Stimulated activated CD4-positive, alpha-beta T cell treated with anti-CD3 and anti-CD28 coated beads, Interleukin-2, amount 100 ng/mL, for 48 hours (primary cell): ENCODE data around the gene LTF.
"Not testable (repeated sequence)": the region's sequence is repeated elsewhere in the genome, so short reads cannot be mapped to it uniquely, and the experiment has no call there.

Experiments
- DNase-seq, 2 donors: peaks; one replicate each; pipeline ENCODE4 v3.0.0-alpha.2; 2020

Gene LTF

DNA sequence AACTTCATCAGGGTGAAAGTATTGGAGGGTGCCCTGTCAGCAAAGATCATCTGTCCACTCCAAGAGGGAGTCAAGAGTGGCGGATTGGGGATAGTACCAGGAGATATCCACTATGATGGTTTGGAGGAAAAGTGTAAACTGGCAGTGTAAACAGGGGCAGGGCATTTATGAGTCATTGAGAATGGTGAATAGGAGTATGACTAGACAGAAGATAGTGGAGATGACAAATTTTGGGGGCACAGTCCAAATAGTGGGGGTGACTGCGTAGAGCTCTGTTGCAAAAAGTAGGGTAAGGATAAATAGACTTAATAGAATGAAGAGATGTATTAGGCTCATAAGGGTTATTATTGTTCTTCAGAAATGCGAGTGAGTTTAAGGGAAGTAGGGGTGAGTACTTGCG, 75.9 kb downstream of the LTF start:
- DNase-seq: not testable (repeated sequence)

DNA sequence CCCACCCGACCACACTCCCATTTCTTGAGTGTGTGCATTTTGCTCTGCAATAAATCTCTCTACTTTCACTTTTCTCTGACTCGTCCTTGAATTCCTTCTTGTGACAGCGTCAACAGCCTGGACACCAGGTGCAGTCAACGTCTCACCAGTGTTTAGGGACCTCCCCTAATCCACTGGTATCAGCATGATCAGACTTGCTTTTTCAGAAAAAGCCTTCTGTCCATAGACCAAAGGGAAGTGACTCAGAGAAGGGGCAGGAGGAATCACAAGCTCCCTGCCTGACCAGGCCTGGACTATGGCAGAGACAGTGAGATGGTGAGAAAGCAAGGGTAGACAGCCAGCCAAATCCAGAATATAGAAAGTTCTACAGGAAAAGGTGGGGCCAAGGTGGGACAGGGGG, 78.5 kb downstream of the LTF start:
- DNase-seq: no peak
